NCI-H128 (cell line): Measurements from ENCODE around the gene HRH4.

ENCODE experiments used
- DNase-seq: peaks from one replicate; lab custom pipeline; 2025; ENCODE audit not compliant: unreplicated experiment; lab: John Stamatoyannopoulos, UW

Gene HRH4

GRCh38 chr18:24460388-24460787, at the start of gene HRH4:
Gene HRH4, plus strand, starts transcription at chr18:24460637. Its CDS starts 92 bp downstream, at chr18:24460729.
- DNase-seq = no peak

- no peak for DNase-seq
These were observed 47.3 kb upstream of the HRH4 start for GRCh38 chr18:24413148-24413547.

- no peak for DNase-seq
These were observed 46.0 kb upstream of the HRH4 start for GRCh38 chr18:24414349-24415003.

- DNase-seq = no peak
These were observed 43.0 kb upstream of the HRH4 start for GRCh38 chr18:24417480-24417879.

GRCh38 chr18:24420551-24420950, 39.9 kb upstream of the HRH4 start:
- no peak for DNase-seq

- DNase-seq = no peak
These were observed 38.6 kb upstream of the HRH4 start for GRCh38 chr18:24421831-24422230.

GRCh38 chr18:24426073-24426397, 34.4 kb upstream of the HRH4 start:
- no peak for DNase-seq

- DNase-seq = no peak
These were observed 33.8 kb upstream of the HRH4 start, which contains the start of gene IMPACT for GRCh38 chr18:24426398-24427294. Gene IMPACT, plus strand, starts transcription at chr18:24426670. Its CDS starts 87 bp downstream, at chr18:24426757.

- DNase-seq = no peak
These were observed 33.0 kb upstream of the HRH4 start for GRCh38 chr18:24427484-24427883.

- no peak for DNase-seq
These were observed 31.7 kb upstream of the HRH4 start for GRCh38 chr18:24428709-24429108.

- no peak for DNase-seq
These were observed 31.2 kb upstream of the HRH4 start for GRCh38 chr18:24429188-24429587.

GRCh38 chr18:24432618-24433017, 27.8 kb upstream of the HRH4 start:
- no peak for DNase-seq

- no peak for DNase-seq
These were observed 23.5 kb upstream of the HRH4 start for GRCh38 chr18:24436939-24437338.

GRCh38 chr18:24443870-24444269, 16.6 kb upstream of the HRH4 start:
- no peak for DNase-seq

- no peak for DNase-seq
These were observed 14.0 kb upstream of the HRH4 start for GRCh38 chr18:24446453-24446852.

- no peak for DNase-seq
These were observed 13.4 kb upstream of the HRH4 start for GRCh38 chr18:24446953-24447538.

- DNase-seq = no peak
These were observed 12.5 kb upstream of the HRH4 start for GRCh38 chr18:24447961-24448360.

- DNase-seq = no peak
These were observed 3.9 kb upstream of the HRH4 start for GRCh38 chr18:24456549-24456948.

- DNase-seq = no peak
These were observed 665 bp upstream of the HRH4 start for GRCh38 chr18:24459772-24460171.

GRCh38 chr18:24461996-24462395, 1.6 kb downstream of the HRH4 start:
- no peak for DNase-seq

GRCh38 chr18:24462838-24463775, 2.7 kb downstream of the HRH4 start:
- DNase-seq = no peak
